ENCODE measurements around the gene PSG3.
"Not testable (repeated sequence)": the region's sequence is repeated elsewhere in the genome, so short reads cannot be mapped to it uniquely, and the experiment has no call there.

DNA sequence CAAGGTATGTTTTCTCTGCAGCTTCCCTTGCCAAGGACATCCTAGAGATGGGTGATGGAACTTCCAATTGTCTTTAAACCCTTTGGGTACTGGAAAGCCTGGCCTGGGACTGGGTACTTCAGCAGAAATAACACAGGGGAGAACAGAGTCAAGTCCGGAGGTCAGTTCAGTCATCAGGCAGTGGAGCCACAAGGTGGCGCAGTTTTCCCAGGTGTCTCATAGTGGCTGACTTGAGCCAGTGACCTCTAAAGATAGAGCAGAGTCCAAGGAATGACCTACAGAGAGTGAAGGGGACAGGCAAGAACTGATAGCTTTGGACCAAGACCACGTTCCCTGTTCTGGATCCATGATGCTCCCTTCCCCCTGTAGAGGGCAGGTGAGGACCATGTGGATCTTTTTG lies 18.4 kb upstream of the PSG3 start:
- TF ChIP-seq, protein P1, sequence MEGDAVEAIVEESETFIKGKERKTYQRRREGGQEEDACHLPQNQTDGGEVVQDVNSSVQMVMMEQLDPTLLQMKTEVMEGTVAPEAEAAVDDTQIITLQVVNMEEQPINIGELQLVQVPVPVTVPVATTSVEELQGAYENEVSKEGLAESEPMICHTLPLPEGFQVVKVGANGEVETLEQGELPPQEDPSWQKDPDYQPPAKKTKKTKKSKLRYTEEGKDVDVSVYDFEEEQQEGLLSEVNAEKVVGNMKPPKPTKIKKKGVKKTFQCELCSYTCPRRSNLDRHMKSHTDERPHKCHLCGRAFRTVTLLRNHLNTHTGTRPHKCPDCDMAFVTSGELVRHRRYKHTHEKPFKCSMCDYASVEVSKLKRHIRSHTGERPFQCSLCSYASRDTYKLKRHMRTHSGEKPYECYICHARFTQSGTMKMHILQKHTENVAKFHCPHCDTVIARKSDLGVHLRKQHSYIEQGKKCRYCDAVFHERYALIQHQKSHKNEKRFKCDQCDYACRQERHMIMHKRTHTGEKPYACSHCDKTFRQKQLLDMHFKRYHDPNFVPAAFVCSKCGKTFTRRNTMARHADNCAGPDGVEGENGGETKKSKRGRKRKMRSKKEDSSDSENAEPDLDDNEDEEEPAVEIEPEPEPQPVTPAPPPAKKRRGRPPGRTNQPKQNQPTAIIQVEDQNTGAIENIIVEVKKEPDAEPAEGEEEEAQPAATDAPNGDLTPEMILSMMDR (conservative IDR thresholded peaks at IDR 0.05) = peak; percentile 43
- TF ChIP-seq ZFX (IDR thresholded peaks at IDR 0.05) = not testable (repeated sequence)

Measured in C4-2B (cell line).